Measurements from ENCODE around the gene SPPL2A.

GRCh38 chr15:50798684-50799083, 33.2 kb upstream of the SPPL2A start:
- TF ChIP-seq CTCF (IDR thresholded peaks at IDR 0.05; ENCODE audit: low read length) (no peak), EZH2 (optimal IDR thresholded peaks at IDR 0.05; ENCODE audit: low read depth, low read length) (no peak), EZH2phosphoT487 (IDR thresholded peaks at IDR 0.05; ENCODE audit: low read length) (no peak)

Measured in MM.1S (cell line).